Measurements from ENCODE around the gene NPLOC4.

The NPLOC4 gene

DNA sequence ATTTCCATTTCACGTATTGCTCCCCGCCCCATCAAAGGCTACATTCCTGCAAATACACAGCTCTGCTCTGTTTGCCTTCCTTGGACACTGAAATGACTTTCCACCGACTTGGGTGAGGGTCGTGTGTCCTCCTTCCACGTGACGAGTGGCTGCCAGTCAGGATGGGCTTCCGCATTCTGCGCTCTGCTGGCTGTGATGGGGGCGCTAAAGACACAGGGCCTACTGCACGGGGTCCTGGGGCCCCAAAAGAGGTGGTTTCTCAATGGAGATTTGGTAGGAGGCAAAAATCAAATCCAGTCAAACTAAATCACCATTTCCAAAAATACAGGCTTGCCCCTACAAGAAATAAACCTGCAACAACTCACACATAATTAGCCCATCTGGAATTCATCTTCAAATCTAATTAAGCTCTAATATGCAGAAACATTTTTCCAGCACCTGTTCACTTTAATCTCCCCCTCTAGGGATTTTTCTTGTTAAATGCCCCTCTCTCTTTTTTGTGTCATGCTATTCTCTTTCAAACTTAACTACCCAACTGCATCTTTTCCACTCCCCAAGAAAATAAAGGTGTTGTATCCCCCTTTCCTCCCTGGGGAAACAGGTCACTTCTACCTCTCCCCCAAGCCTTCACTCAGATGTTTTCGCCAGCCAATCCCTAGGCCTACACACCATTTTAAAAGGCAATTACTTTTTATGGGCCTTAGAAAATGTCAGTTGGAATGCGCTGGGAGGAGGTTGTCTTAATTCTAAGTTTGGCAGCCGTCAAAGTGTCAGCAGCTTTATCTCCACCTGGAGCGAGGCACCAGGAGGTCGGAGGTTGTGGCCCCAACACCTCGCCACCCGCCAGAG lies 62.9 kb downstream of the NPLOC4 start:
- H3K36me3 ChIP-seq (ENCODE audit: control insufficient read depth, insufficient read depth, low read length) = peaks cover 37% of the 10 kb centered on the region
- no peak overlapping the region for H3K4me3 ChIP-seq (replicated peaks; ENCODE audit: low read depth, low read length)
- DNase-seq (ENCODE audit: extremely low read depth, insufficient read length) = no peak
- TF ChIP-seq, protein P1, sequence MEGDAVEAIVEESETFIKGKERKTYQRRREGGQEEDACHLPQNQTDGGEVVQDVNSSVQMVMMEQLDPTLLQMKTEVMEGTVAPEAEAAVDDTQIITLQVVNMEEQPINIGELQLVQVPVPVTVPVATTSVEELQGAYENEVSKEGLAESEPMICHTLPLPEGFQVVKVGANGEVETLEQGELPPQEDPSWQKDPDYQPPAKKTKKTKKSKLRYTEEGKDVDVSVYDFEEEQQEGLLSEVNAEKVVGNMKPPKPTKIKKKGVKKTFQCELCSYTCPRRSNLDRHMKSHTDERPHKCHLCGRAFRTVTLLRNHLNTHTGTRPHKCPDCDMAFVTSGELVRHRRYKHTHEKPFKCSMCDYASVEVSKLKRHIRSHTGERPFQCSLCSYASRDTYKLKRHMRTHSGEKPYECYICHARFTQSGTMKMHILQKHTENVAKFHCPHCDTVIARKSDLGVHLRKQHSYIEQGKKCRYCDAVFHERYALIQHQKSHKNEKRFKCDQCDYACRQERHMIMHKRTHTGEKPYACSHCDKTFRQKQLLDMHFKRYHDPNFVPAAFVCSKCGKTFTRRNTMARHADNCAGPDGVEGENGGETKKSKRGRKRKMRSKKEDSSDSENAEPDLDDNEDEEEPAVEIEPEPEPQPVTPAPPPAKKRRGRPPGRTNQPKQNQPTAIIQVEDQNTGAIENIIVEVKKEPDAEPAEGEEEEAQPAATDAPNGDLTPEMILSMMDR (IDR thresholded peaks at IDR 0.05; ENCODE audit: insufficient read depth, low read length, poor library complexity, severe bottlenecking) = no peak
- H3K27me3 ChIP-seq (replicated peaks; ENCODE audit: control insufficient read depth, insufficient read depth, low read length) = no peaks in the 10 kb centered on the region

DNA sequence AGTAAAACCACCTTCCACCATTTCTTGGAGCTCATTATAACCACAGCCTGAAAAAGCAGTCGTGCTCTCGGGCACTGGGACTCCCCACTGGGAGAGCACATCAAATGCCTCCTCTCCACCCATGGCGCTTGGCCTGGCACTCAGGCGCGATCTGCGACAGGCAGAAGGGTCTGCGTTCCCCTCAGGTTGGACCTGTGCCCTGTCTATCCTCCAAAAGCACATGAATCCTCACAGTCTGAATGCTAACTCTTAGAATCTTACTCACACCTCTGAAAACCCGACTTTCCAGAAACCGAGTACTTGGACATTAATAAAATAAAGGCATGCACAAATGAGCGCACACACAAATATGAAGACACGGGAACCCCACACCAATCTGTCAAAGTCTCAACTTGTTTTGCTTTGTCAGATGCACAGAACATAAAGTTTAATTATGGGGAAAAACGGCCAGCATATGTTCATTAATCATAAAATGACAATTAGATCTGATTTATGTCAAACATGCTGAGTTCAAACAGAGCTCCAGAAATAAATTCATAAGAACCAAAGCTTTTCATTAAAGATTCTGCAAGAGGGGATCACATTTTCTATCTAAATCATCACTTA lies 64.2 kb downstream of the NPLOC4 start:
- Histone ChIP-seq H3K27me3 (replicated peaks; ENCODE audit: control insufficient read depth, insufficient read depth, low read length) (no peaks in the 10 kb centered on the region), H3K36me3 (ENCODE audit: control insufficient read depth, insufficient read depth, low read length) (peaks cover 45% of the 10 kb centered on the region), H3K4me3 (replicated peaks; ENCODE audit: low read depth, low read length) (no peak overlapping the region)
- DNase-seq (ENCODE audit: extremely low read depth, insufficient read length) = no peak
- TF ChIP-seq, protein P1 (IDR thresholded peaks at IDR 0.05; ENCODE audit: insufficient read depth, low read length, poor library complexity, severe bottlenecking) = no peak

DNA sequence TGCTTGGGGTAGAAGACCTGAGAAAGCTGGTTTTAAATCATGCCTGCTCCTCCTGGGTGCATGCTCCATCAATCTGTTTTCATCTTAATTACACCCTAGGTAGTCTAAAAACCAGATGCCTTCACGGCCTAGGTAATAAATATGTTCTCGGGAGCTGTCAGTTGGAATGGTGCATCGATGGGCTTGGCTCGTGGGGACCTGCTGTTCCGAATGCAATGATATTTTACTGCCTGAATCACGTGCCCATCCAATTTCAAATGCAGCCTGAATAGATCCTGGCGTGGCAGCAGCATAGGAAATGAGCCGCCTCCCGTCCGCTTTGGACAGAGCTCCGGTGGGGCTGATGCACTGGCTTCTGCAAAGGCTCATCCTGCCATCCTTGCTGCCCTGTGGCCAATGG lies 65.9 kb downstream of the NPLOC4 start:
- DNase-seq (ENCODE audit: extremely low read depth, insufficient read length) = no peak
- peaks cover 46% of the 10 kb centered on the region for H3K36me3 ChIP-seq (ENCODE audit: control insufficient read depth, insufficient read depth, low read length)
- no peaks in the 10 kb centered on the region for H3K27me3 ChIP-seq (replicated peaks; ENCODE audit: control insufficient read depth, insufficient read depth, low read length)
- no peak overlapping the region for H3K4me3 ChIP-seq (replicated peaks; ENCODE audit: low read depth, low read length)
- TF ChIP-seq, protein P1 (IDR thresholded peaks at IDR 0.05; ENCODE audit: insufficient read depth, low read length, poor library complexity, severe bottlenecking) = no peak

DNA sequence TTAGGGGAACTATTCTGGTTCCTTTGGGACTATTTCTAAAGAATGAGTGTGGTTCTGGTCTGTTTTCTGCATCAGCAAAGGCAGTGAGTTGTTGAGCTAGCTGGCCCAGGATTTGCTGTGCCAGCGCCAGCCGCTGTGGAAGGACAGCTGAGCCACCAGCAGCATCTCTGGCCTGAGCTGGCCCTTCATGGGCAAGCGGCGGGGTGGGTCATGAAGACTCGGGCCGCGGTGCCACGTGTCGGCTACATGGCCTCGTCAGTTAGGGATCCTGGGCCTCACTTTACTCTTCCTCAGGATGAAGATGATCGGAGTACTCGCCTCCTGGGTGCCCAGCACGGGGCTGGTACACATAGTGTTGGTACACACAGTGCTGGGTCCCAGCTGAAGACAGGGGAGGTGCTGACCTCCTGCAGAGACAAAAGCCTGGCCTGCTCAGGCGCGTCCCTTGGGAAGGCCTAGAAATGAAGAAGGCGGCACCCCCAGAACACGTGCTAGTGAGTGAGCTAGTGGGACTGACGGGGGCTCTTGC lies 66.9 kb downstream of the NPLOC4 start:
- TF ChIP-seq, protein P1 (IDR thresholded peaks at IDR 0.05; ENCODE audit: insufficient read depth, low read length, poor library complexity, severe bottlenecking) = no peak
- Histone ChIP-seq H3K27me3 (replicated peaks; ENCODE audit: control insufficient read depth, insufficient read depth, low read length) (no peaks in the 10 kb centered on the region), H3K4me3 (replicated peaks; ENCODE audit: low read depth, low read length) (no peak overlapping the region), H3K36me3 (ENCODE audit: control insufficient read depth, insufficient read depth, low read length) (peaks cover 53% of the 10 kb centered on the region)
- no peak for DNase-seq (ENCODE audit: extremely low read depth, insufficient read length)

DNA sequence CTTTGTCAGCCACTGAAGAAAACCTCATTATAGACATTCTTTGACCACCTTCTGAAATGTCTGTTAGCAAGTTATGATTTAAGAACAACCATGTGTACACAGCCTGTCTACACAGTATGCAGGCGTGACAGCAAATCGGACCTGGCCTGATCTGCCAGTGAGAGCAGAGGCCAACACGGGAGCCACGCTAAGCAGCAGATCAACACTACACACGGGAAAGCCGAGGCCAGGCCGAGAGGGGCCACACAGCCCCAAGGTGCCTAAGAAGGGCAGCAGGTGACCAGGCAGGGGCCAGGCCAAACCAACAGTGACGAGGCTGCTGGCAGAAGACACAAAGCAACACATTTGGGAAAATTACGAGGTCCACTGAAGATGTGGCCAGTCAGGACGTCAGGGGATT lies 68.5 kb downstream of the NPLOC4 start:
- peaks cover 51% of the 10 kb centered on the region for H3K36me3 ChIP-seq (ENCODE audit: control insufficient read depth, insufficient read depth, low read length)
- H3K27me3 ChIP-seq (replicated peaks; ENCODE audit: control insufficient read depth, insufficient read depth, low read length) = no peaks in the 10 kb centered on the region
- no peak for DNase-seq (ENCODE audit: extremely low read depth, insufficient read length)
- H3K4me3 ChIP-seq (replicated peaks; ENCODE audit: low read depth, low read length) = no peak overlapping the region
- TF ChIP-seq, protein P1 (IDR thresholded peaks at IDR 0.05; ENCODE audit: insufficient read depth, low read length, poor library complexity, severe bottlenecking) = no peak

All from GM06990 (cell line).